ENCODE results near the gene ACOT13.

- TF ChIP-seq POLR2AphosphoS5 (IDR thresholded peaks at IDR 0.05; ENCODE audit: low read depth, low read length) (no peak), EZH2 (IDR thresholded peaks at IDR 0.05; ENCODE audit: low read depth, low read length, severe bottlenecking) (no peak), RAD21 (IDR thresholded peaks at IDR 0.05 in 1 of 2, conservative IDR thresholded peaks at IDR 0.05 in 1 of 2; ENCODE audit: low read depth in 2 of 2, low read length in 2 of 2) (no peak), CTCF (IDR thresholded peaks at IDR 0.05; ENCODE audit: control extremely low read depth in 1 of 3, insufficient read depth in 1 of 3, low read depth in 1 of 3, low read length in 3 of 3) (no peak), ATF3 (IDR thresholded peaks at IDR 0.05; ENCODE audit: insufficient read depth, low read depth, low read length) (no peak), TAF7 (optimal IDR thresholded peaks at IDR 0.05; ENCODE audit: borderline replicate concordance, low read depth, low read length) (no peak), POLR2A (IDR thresholded peaks at IDR 0.05; ENCODE audit: control extremely low read depth in 1 of 2, low read depth in 2 of 2, low read length in 2 of 2) (no peak), RNF2 (IDR thresholded peaks at IDR 0.05; ENCODE audit: borderline replicate concordance, low read depth, low read length, missing control alignments, poor library complexity, severe bottlenecking) (no peak), JUN (IDR thresholded peaks at IDR 0.05; ENCODE audit: low read depth, low read length) (no peak), YY1 (IDR thresholded peaks at IDR 0.05; ENCODE audit: low read depth, low read length) (no peak), GABPA (IDR thresholded peaks at IDR 0.05; ENCODE audit: borderline replicate concordance, insufficient read depth, low read length) (no peak), CHD2 (IDR thresholded peaks at IDR 0.05; ENCODE audit: low read length) (no peak), TAF1 (IDR thresholded peaks at IDR 0.05; ENCODE audit: low read depth, low read length) (no peak), ASH2L (IDR thresholded peaks at IDR 0.05; ENCODE audit: low read length) (no peak)
Measured at GRCh38 chr6:24667378-24667803, 514 bp downstream of the ACOT13 start.
